ENCODE measurements around the gene TMEM151B. TPM values are rescaled to one million over a fixed set of nuclear protein-coding genes. Genes with fewer than 3 reads are reported as not detected.

The TMEM151B gene
- total RNA-seq, 1 experiment from 2014 or later = 1.5 TPM

- no peak for DNase-seq
- Histone ChIP-seq H3K4me1 (no peaks in the 10 kb centered on the region), H3K27ac (no peak overlapping the region), H3K27me3 (peaks cover 19% of the 10 kb centered on the region), H3K9me3 (replicated peaks) (no peaks in the 10 kb centered on the region), H3K4me3 (no peak overlapping the region), H3K36me3 (no peaks in the 10 kb centered on the region)
Measured at GRCh38 chr6:44272529-44272928, 2.3 kb downstream of the TMEM151B start.

DNA sequence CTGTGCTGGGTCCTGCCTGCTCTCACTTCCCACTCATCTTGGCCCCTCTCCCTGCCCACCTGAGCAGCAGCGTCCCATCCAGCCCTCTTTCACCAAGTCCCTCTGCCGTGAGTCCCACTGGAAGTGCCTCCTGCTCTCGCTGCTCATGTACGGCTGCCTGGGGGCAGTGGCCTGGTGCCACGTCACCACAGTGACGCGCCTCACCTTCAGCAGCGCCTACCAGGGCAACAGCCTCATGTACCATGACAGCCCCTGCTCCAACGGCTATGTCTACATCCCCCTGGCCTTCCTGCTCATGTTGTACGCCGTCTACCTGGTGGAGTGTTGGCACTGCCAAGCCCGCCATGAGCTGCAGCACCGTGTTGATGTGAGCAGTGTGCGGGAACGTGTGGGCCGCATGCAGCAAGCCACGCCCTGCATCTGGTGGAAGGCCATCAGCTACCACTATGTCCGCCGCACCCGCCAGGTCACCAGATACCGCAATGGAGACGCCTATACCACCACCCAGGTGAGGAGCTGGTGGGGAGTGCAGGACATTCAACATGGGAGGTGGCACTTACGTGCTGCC lies 2.8 kb downstream of the TMEM151B start:
- Histone ChIP-seq H3K27ac (no peak overlapping the region), H3K27me3 (peaks cover 19% of the 10 kb centered on the region), H3K9me3 (replicated peaks) (no peaks in the 10 kb centered on the region), H3K4me1 (no peaks in the 10 kb centered on the region), H3K36me3 (no peaks in the 10 kb centered on the region), H3K4me3 (no peak overlapping the region)
- DNase-seq = no peak

DNA sequence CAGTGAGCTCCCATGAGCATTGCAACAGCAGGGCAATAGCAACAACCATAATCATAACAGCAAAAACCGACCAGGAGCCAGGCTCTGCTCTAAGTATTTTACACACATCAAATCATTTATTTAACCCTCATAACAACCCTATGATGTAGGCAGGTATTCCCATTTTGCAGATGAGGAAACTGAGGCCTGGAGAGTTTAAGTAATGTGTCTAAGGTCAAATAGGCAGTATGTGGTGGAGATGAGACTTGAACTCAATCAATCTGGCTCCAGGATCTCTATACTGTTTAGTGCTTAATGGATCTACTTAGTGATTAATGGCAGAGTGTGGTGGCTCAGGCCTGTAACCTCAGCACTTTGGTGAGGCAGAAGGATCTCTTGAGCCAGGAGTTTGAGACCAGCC lies 3.4 kb downstream of the TMEM151B start:
- Histone ChIP-seq H3K4me3 (no peak overlapping the region), H3K36me3 (no peaks in the 10 kb centered on the region), H3K4me1 (no peaks in the 10 kb centered on the region), H3K27ac (no peak overlapping the region), H3K9me3 (replicated peaks) (no peaks in the 10 kb centered on the region), H3K27me3 (peaks cover 17% of the 10 kb centered on the region)
- no peak for DNase-seq

DNA sequence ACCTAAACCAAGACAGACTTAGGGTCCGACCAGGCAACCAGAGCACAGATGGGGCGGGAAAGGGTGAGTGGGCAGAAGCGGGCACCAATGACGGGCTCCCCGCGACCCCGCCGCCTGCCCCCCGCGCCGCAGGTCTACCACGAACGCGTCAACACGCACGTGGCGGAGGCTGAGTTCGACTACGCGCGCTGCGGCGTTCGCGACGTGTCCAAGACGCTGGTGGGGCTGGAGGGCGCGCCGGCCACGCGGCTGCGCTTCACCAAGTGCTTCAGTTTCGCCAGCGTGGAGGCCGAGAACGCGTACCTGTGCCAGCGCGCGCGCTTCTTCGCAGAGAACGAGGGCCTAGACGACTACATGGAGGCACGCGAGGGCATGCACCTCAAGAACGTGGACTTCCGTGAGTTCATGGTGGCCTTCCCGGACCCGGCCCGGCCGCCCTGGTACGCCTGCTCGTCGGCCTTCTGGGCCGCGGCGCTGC lies 5.1 kb downstream of the TMEM151B start:
- no peak overlapping the region for H3K4me3 ChIP-seq
- peaks cover 6% of the 10 kb centered on the region; the same call in 1 of the 2 replicates for H3K27me3 ChIP-seq
- H3K9me3 ChIP-seq (replicated peaks) = no peaks in the 10 kb centered on the region
- no peaks in the 10 kb centered on the region for H3K36me3 ChIP-seq
- DNase-seq = no peak
- H3K27ac ChIP-seq = no peak overlapping the region
- H3K4me1 ChIP-seq = no peaks in the 10 kb centered on the region

GRCh38 chr6:44275749-44276648 lies 5.7 kb downstream of the TMEM151B start:
- no peak overlapping the region for H3K27ac ChIP-seq
- peaks cover 6% of the 10 kb centered on the region; the same call in 1 of the 2 replicates for H3K27me3 ChIP-seq
- H3K36me3 ChIP-seq = no peaks in the 10 kb centered on the region
- DNase-seq = peak; percentile 31 to 37
- H3K9me3 ChIP-seq (replicated peaks) = no peaks in the 10 kb centered on the region
- peak overlapping the region; percentile 45 for H3K4me3 ChIP-seq
- H3K4me1 ChIP-seq = no peaks in the 10 kb centered on the region

DNA sequence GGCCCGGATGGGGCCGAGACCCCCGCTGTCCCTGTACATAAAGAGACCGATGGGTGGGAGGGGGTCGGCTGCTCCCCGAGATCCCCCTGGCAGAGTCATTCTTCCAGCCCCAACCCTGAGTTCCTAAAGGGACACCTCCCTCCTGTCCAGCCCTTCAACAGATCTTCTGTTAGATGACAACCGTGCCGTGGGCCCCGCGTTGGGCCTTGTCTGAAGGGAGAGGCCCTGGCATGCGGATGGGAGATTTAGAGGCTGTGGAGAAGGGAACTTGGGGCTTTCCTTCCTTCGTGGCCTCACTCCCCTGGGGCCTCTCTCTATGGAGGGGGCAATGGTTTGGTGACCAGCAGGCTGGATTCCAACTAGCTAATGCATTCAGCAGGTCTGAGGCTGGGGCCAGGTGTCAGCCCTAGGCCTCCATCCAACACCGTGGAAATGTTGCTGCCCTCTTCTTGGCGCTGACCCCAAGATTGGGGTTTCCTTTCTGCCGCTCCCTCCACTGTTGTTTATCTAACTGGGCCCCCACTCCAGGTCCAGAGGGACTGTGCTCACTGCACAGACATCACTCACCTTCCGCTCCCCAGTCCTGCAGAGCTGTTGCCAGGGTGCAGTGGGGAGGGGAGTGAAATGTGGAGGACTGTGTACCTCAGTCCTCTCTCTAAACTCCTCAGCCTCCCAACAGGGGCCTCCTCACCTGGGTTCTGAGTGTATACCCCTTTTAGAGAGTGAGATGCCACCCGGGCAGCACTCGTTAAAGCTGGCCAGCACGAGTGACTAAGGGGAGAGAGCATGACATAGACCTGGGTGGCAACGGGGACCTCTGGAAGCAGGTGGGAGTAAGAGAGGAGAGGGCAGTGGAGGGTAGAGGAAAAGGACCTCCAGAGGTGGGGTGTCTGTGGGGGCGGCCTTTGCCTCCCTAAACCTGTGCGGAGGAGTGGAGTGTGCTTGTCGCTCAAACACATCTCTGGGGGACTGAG lies 6.7 kb downstream of the TMEM151B start:
- Histone ChIP-seq H3K36me3 (no peaks in the 10 kb centered on the region), H3K27me3 (no peaks in the 10 kb centered on the region), H3K9me3 (replicated peaks) (no peaks in the 10 kb centered on the region), H3K27ac (no peak overlapping the region), H3K4me1 (no peaks in the 10 kb centered on the region), H3K4me3 (no peak overlapping the region)
- no peak for DNase-seq

DNA sequence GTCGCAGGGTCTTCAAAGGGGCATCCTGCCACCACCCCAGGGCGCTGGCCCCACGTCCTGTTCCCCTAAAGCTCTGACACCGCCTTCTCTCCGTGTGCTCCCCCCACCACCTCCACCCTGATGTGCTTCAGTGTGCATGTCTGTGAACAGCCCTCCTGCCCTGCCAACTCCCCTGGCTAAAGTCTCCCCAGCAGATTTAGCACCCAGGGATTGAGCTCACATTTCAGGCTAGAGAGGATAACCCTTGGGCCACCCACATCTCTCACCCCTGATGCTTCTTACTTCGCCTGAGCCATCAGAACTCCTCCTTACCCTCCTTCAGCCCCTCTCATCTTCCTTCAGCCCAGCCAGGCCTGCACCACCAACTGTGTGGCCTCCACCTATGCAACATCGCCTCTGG lies 7.5 kb downstream of the TMEM151B start:
- H3K27me3 ChIP-seq = no peaks in the 10 kb centered on the region
- H3K9me3 ChIP-seq (replicated peaks) = no peaks in the 10 kb centered on the region
- H3K4me3 ChIP-seq = no peak overlapping the region
- no peak for DNase-seq
- no peaks in the 10 kb centered on the region for H3K4me1 ChIP-seq
- H3K27ac ChIP-seq = no peak overlapping the region
- no peaks in the 10 kb centered on the region for H3K36me3 ChIP-seq

GRCh38 chr6:44278315-44278714 lies 8.1 kb downstream of the TMEM151B start:
- Histone ChIP-seq H3K9me3 (replicated peaks) (no peaks in the 10 kb centered on the region), H3K27ac (no peak overlapping the region), H3K27me3 (no peaks in the 10 kb centered on the region), H3K36me3 (no peaks in the 10 kb centered on the region), H3K4me3 (no peak overlapping the region), H3K4me1 (no peaks in the 10 kb centered on the region)
- no peak for DNase-seq

- H3K27me3 ChIP-seq = no peaks in the 10 kb centered on the region
- H3K36me3 ChIP-seq = no peaks in the 10 kb centered on the region
- H3K9me3 ChIP-seq (replicated peaks) = no peaks in the 10 kb centered on the region
- H3K4me1 ChIP-seq = no peaks in the 10 kb centered on the region
- no peak overlapping the region for H3K4me3 ChIP-seq
- DNase-seq = no peak
- no peak overlapping the region for H3K27ac ChIP-seq
Measured at GRCh38 chr6:44278774-44279697, 8.8 kb downstream of the TMEM151B start.

DNA sequence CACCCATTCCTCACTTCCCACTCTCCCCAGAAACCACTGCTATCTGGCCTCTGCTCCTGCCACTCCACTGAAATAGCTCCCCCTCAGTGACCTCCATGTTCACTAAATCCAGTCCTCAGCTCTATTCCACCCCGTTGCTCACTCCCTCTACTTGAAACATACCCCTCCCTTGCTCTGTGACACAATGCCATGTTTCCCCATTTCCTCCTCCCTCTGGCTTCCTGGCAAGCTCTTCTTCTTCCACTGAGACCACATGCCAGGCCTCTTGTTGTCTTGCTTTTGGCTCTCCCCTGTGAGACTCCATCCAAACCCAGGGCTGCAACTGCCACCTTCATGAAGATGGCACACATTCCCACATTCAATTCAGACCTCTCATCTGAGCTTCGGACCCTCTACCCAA lies 13.9 kb downstream of the TMEM151B start:
- Histone ChIP-seq H3K27ac (no peak overlapping the region), H3K4me1 (no peaks in the 10 kb centered on the region), H3K4me3 (no peak overlapping the region), H3K27me3 (no peaks in the 10 kb centered on the region), H3K36me3 (no peaks in the 10 kb centered on the region), H3K9me3 (replicated peaks) (no peaks in the 10 kb centered on the region)
- DNase-seq = no peak

GRCh38 chr6:44284867-44285266 lies 14.6 kb downstream of the TMEM151B start:
- H3K4me1 ChIP-seq = no peaks in the 10 kb centered on the region
- no peaks in the 10 kb centered on the region for H3K36me3 ChIP-seq
- DNase-seq = no peak
- 0 out of 2 replicates have a peak, but pooled peaks cover 5% of the 10 kb centered on the region for H3K27me3 ChIP-seq
- H3K4me3 ChIP-seq = no peak overlapping the region
- H3K27ac ChIP-seq = no peak overlapping the region
- no peaks in the 10 kb centered on the region for H3K9me3 ChIP-seq (replicated peaks)

DNA sequence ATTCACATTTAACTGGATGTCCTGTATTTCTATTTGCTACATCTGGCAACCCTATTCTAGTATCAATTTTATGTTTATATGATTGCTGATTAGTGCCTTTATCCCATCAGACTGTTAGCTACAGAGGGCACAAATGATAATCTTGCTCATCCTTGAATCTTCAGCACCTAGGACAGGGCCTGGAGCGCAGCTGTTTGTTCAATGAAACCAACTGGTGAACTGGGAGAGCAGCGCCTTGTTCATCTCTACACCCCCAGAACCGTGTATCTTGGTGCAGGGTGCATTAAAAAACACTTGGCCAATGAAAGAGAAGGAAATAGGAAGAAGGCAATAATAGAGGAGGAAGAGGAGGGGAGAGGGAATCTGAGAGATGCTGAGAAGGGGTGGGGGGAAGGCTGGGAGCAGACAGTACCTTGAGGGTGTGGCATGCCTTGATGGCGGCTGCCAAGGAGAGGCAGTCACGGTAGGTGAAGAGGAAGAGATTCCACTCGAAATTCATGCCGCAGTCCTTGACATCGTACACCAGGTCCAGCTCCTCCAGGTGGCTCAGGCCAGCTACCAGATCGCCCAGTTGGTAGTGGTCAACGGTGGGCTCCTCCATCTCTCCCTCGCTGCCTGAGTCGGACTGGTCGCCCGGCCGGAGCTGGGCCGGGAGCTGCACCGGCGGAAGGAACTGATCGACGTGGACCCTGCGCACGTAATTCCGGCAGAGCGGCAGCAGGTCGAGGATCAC lies 15.5 kb downstream of the TMEM151B start:
- H3K36me3 ChIP-seq = no peaks in the 10 kb centered on the region
- DNase-seq = peak; percentile 38 to 65
- H3K9me3 ChIP-seq (replicated peaks) = no peaks in the 10 kb centered on the region
- no peaks in the 10 kb centered on the region for H3K4me1 ChIP-seq
- H3K4me3 ChIP-seq = no peak overlapping the region
- no peak overlapping the region for H3K27ac ChIP-seq
- H3K27me3 ChIP-seq = 0 out of 2 replicates have a peak, but pooled peaks cover 5% of the 10 kb centered on the region

DNA sequence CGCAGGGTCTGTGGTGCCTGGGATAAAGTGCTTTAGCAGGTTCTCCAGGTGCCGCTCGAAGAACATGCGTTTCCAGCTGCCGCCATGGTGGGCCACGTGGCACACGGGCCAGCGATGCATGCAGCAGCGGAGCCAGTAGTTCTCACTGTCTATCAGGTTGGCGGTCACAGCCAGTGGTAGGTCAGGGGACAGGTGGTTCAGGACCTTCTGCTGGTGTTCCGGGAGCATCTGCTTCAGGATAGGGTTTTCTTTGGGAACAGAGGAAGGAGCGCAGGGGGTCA lies 16.0 kb downstream of the TMEM151B start:
- no peak for DNase-seq
- H3K4me3 ChIP-seq = no peak overlapping the region
- H3K36me3 ChIP-seq = no peaks in the 10 kb centered on the region
- no peaks in the 10 kb centered on the region for H3K9me3 ChIP-seq (replicated peaks)
- H3K4me1 ChIP-seq = no peaks in the 10 kb centered on the region
- peaks cover 7% of the 10 kb centered on the region; the same call in 1 of the 2 replicates for H3K27me3 ChIP-seq
- no peak overlapping the region for H3K27ac ChIP-seq

All from SJCRH30 (cell line).